ENCODE measurements around the gene ILDR1. TPM values are rescaled to one million over a fixed set of nuclear protein-coding genes. Genes with fewer than 3 reads are reported as not detected.

Gene ILDR1
- total RNA-seq, 2 experiments from 2014 or later: 0.09 to 0.11 TPM

- no peak overlapping the region for H3K4me3 Mint-ChIP-seq
- ATAC-seq (peak; percentile 88), DNase-seq (peak; percentile 31)
- H3K36me3 Mint-ChIP-seq (ENCODE audit: low read depth): no peaks in the 10 kb centered on the region
- peaks cover 13% of the 10 kb centered on the region for H3K9me3 Mint-ChIP-seq (ENCODE audit: low read depth)
- H3K27ac Mint-ChIP-seq: no peak overlapping the region
- peaks cover 6% of the 10 kb centered on the region for H3K4me1 Mint-ChIP-seq
- ChIA-PET POLR2A (interaction anchor here (0.6 kb wide), 1 partner anchor 246 kb away, joined by 3 read pairs; no protein-coding TSS in a partner anchor), CTCF (interaction anchor here (0.9 kb wide), 1 partner anchor 97 kb away, joined by 3 read pairs; no protein-coding TSS in a partner anchor)
- H3K27me3 Mint-ChIP-seq: peaks cover 2% of the 10 kb centered on the region
- intact Hi-C loops (cut with DNase I, micrococcal nuclease): no loop called here
These were observed 33.9 kb downstream of the ILDR1 start for GRCh38 chr3:121988146-121988545.

- CTCF ChIA-PET: no interaction called here
- Mint-ChIP-seq H3K4me3 (no peak overlapping the region), H3K4me1 (peaks cover 6% of the 10 kb centered on the region), H3K27ac (no peak overlapping the region), H3K27me3 (peaks cover 2% of the 10 kb centered on the region), H3K36me3 (ENCODE audit: low read depth) (no peaks in the 10 kb centered on the region), H3K9me3 (ENCODE audit: low read depth) (peaks cover 13% of the 10 kb centered on the region)
- DNase-seq (no peak), ATAC-seq (no peak)
- POLR2A ChIA-PET: no interaction called here
- intact Hi-C loops (cut with DNase I, micrococcal nuclease): no loop called here
These were observed 36.2 kb downstream of the ILDR1 start for GRCh38 chr3:121985846-121986245.

GRCh38 chr3:121981473-121981872 is 40.6 kb downstream of the ILDR1 start:
- no peak overlapping the region for H3K4me3 Mint-ChIP-seq
- no peak for DNase-seq
- no peak overlapping the region for H3K27ac Mint-ChIP-seq
- H3K36me3 Mint-ChIP-seq (ENCODE audit: low read depth): no peaks in the 10 kb centered on the region
- intact Hi-C loops (cut with DNase I, micrococcal nuclease): no loop called here
- H3K4me1 Mint-ChIP-seq: no peaks in the 10 kb centered on the region
- no peak for ATAC-seq
- ChIA-PET POLR2A (no interaction called here), CTCF (no interaction called here)
- H3K9me3 Mint-ChIP-seq (ENCODE audit: low read depth): peaks cover 20% of the 10 kb centered on the region
- no peaks in the 10 kb centered on the region for H3K27me3 Mint-ChIP-seq

GRCh38 chr3:121980450-121980796 is 41.6 kb downstream of the ILDR1 start:
- Mint-ChIP-seq H3K9me3 (ENCODE audit: low read depth) (peaks cover 20% of the 10 kb centered on the region), H3K27me3 (no peaks in the 10 kb centered on the region), H3K36me3 (ENCODE audit: low read depth) (no peaks in the 10 kb centered on the region), H3K4me1 (no peaks in the 10 kb centered on the region), H3K4me3 (no peak overlapping the region), H3K27ac (no peak overlapping the region)
- ChIA-PET CTCF (interaction anchor here (1.7 kb wide), 1 partner anchor 15 kb away, joined by 4 read pairs; no protein-coding TSS in a partner anchor), POLR2A (no interaction called here)
- intact Hi-C loops (cut with DNase I, micrococcal nuclease): no loop called here
- DNase-seq: no peak
- no peak for ATAC-seq

GRCh38 chr3:121979734-121980449 is 42.2 kb downstream of the ILDR1 start:
- H3K4me1 Mint-ChIP-seq: no peaks in the 10 kb centered on the region
- intact Hi-C loops (cut with DNase I, micrococcal nuclease): no loop called here
- peaks cover 19% of the 10 kb centered on the region for H3K9me3 Mint-ChIP-seq (ENCODE audit: low read depth)
- CTCF ChIA-PET: interaction anchor here (1.7 kb wide), 1 partner anchor 16 kb away, joined by 4 read pairs; no protein-coding TSS in a partner anchor
- H3K36me3 Mint-ChIP-seq (ENCODE audit: low read depth): no peaks in the 10 kb centered on the region
- H3K27ac Mint-ChIP-seq: no peak overlapping the region
- DNase-seq (no peak), ATAC-seq (no peak)
- H3K27me3 Mint-ChIP-seq: no peaks in the 10 kb centered on the region
- no peak overlapping the region for H3K4me3 Mint-ChIP-seq
- POLR2A ChIA-PET: no interaction called here

GRCh38 chr3:121979246-121979645 is 42.8 kb downstream of the ILDR1 start:
- intact Hi-C loops (cut with DNase I, micrococcal nuclease): no loop called here
- ChIA-PET CTCF (interaction anchor here (0.6 to 1.7 kb wide), 2 partner anchors 17 to 31 kb away, joined by 3 to 4 read pairs; no protein-coding TSS in a partner anchor), POLR2A (no interaction called here)
- Mint-ChIP-seq H3K4me3 (no peak overlapping the region), H3K27ac (no peak overlapping the region), H3K9me3 (ENCODE audit: low read depth) (peaks cover 22% of the 10 kb centered on the region), H3K27me3 (no peaks in the 10 kb centered on the region), H3K4me1 (no peaks in the 10 kb centered on the region), H3K36me3 (ENCODE audit: low read depth) (no peaks in the 10 kb centered on the region)
- DNase-seq: no peak
- no peak for ATAC-seq

GRCh38 chr3:121976727-121977126 is 45.3 kb downstream of the ILDR1 start:
- no peak for ATAC-seq
- CTCF ChIA-PET: interaction anchor here (0.6 kb wide), 1 partner anchor 282 kb away, joined by 3 read pairs; no protein-coding TSS in a partner anchor

GRCh38 chr3:121975702-121976302 is 46.2 kb downstream of the ILDR1 start:
- H3K36me3 Mint-ChIP-seq (ENCODE audit: low read depth): no peaks in the 10 kb centered on the region
- no peak overlapping the region for H3K4me3 Mint-ChIP-seq
- no peak for DNase-seq
- intact Hi-C loops (cut with DNase I, micrococcal nuclease): no loop called here
- no peaks in the 10 kb centered on the region for H3K27me3 Mint-ChIP-seq
- POLR2A ChIA-PET: no interaction called here
- H3K27ac Mint-ChIP-seq: no peak overlapping the region
- H3K9me3 Mint-ChIP-seq (ENCODE audit: low read depth): peaks cover 14% of the 10 kb centered on the region
- no peaks in the 10 kb centered on the region for H3K4me1 Mint-ChIP-seq
- CTCF ChIA-PET: interaction anchor here (0.7 kb wide), 1 partner anchor 410 kb away, joined by 3 read pairs; no protein-coding TSS in a partner anchor
- no peak for ATAC-seq

More at GRCh38 chr3:121976727-121977126, 45.3 kb downstream of the ILDR1 start:
- no peaks in the 10 kb centered on the region for H3K27me3 Mint-ChIP-seq
- intact Hi-C loops (cut with DNase I, micrococcal nuclease): no loop called here
- no peak overlapping the region for H3K27ac Mint-ChIP-seq
- H3K4me3 Mint-ChIP-seq: no peak overlapping the region
- no peaks in the 10 kb centered on the region for H3K36me3 Mint-ChIP-seq (ENCODE audit: low read depth)
- POLR2A ChIA-PET: no interaction called here
- peaks cover 14% of the 10 kb centered on the region for H3K9me3 Mint-ChIP-seq (ENCODE audit: low read depth)
- H3K4me1 Mint-ChIP-seq: no peaks in the 10 kb centered on the region
- DNase-seq: no peak

- ATAC-seq (no peak), DNase-seq (no peak)
- no peak overlapping the region for H3K27ac Mint-ChIP-seq
- ChIA-PET POLR2A (no interaction called here), CTCF (no interaction called here)
- H3K36me3 Mint-ChIP-seq (ENCODE audit: low read depth): no peaks in the 10 kb centered on the region
- intact Hi-C loops (cut with DNase I, micrococcal nuclease): no loop called here
- no peak overlapping the region for H3K4me3 Mint-ChIP-seq
- peaks cover 14% of the 10 kb centered on the region for H3K9me3 Mint-ChIP-seq (ENCODE audit: low read depth)
- no peaks in the 10 kb centered on the region for H3K27me3 Mint-ChIP-seq
- H3K4me1 Mint-ChIP-seq: no peaks in the 10 kb centered on the region
These were observed 47.4 kb downstream of the ILDR1 start for GRCh38 chr3:121974601-121975111.

- CTCF ChIA-PET: interaction anchor here (0.9 kb wide), 1 partner anchor 23 kb away, joined by 4 read pairs; no protein-coding TSS in a partner anchor
- Mint-ChIP-seq H3K9me3 (ENCODE audit: low read depth) (peaks cover 7% of the 10 kb centered on the region), H3K36me3 (ENCODE audit: low read depth) (no peaks in the 10 kb centered on the region), H3K27ac (no peak overlapping the region), H3K4me1 (no peaks in the 10 kb centered on the region), H3K27me3 (no peaks in the 10 kb centered on the region), H3K4me3 (no peak overlapping the region)
- DNase-seq: no peak
- intact Hi-C loops (cut with DNase I, micrococcal nuclease): no loop called here
- POLR2A ChIA-PET: no interaction called here
- ATAC-seq: no peak
These were observed 52.0 kb downstream of the ILDR1 start for GRCh38 chr3:121970047-121970446.

- Mint-ChIP-seq H3K27me3 (no peaks in the 10 kb centered on the region), H3K36me3 (ENCODE audit: low read depth) (no peaks in the 10 kb centered on the region), H3K4me1 (no peaks in the 10 kb centered on the region), H3K27ac (no peak overlapping the region), H3K9me3 (ENCODE audit: low read depth) (peaks cover 3% of the 10 kb centered on the region), H3K4me3 (no peak overlapping the region)
- intact Hi-C loops (cut with DNase I, micrococcal nuclease): no loop called here
- POLR2A ChIA-PET: no interaction called here
- CTCF ChIA-PET: interaction anchor here (0.9 kb wide), 1 partner anchor 23 kb away, joined by 4 read pairs; no protein-coding TSS in a partner anchor
- ATAC-seq: no peak
- DNase-seq: no peak
These were observed 52.4 kb downstream of the ILDR1 start for GRCh38 chr3:121969631-121970030.

GRCh38 chr3:121963608-121964007 is 58.4 kb downstream of the ILDR1 start:
- CTCF ChIA-PET: no interaction called here

More at GRCh38 chr3:121963608-121964007, 58.4 kb downstream of the ILDR1 start:
- Mint-ChIP-seq H3K27ac (no peak overlapping the region), H3K27me3 (no peaks in the 10 kb centered on the region), H3K36me3 (ENCODE audit: low read depth) (no peaks in the 10 kb centered on the region), H3K4me3 (no peak overlapping the region), H3K9me3 (ENCODE audit: low read depth) (peaks cover 1% of the 10 kb centered on the region), H3K4me1 (no peaks in the 10 kb centered on the region)
- no peak for DNase-seq
- POLR2A ChIA-PET: no interaction called here
- intact Hi-C loops (cut with DNase I, micrococcal nuclease): no loop called here
- ATAC-seq: no peak

Measured in activated CD4-positive, alpha-beta T cell treated with anti-CD3 and anti-CD28 coated beads for 36 hours (primary cell).